ENCODE measurements around the gene RAD51C.
"Not testable (repeated sequence)": the region's sequence is repeated elsewhere in the genome, so short reads cannot be mapped to it uniquely, and the experiment has no call there.

RAD51C gene

GRCh38 chr17:58730937-58731336, 38.5 kb downstream of the RAD51C start:
- in situ Hi-C loops (cut with MboI; ENCODE audit: low sequenced_read_pairs) = no loop called here

- in situ Hi-C loops (cut with MboI; ENCODE audit: low sequenced_read_pairs) = no loop called here
Measured at GRCh38 chr17:58734040-58734439, 41.6 kb downstream of the RAD51C start.

- in situ Hi-C loops (cut with MboI; ENCODE audit: low sequenced_read_pairs) = no loop called here
Measured at GRCh38 chr17:58734811-58735210, 42.4 kb downstream of the RAD51C start.

GRCh38 chr17:58741121-58741625, 48.8 kb downstream of the RAD51C start:
- in situ Hi-C loops (cut with MboI; ENCODE audit: low sequenced_read_pairs) = no loop called here

GRCh38 chr17:58747674-58748073, 55.3 kb downstream of the RAD51C start:
- in situ Hi-C loops (cut with MboI; ENCODE audit: low sequenced_read_pairs) = no loop called here

GRCh38 chr17:58749627-58750026, 57.2 kb downstream of the RAD51C start:
- in situ Hi-C loops (cut with MboI; ENCODE audit: low sequenced_read_pairs) = not testable (repeated sequence)

GRCh38 chr17:58753026-58753425, 60.6 kb downstream of the RAD51C start:
- in situ Hi-C loops (cut with MboI; ENCODE audit: low sequenced_read_pairs) = no loop called here

- in situ Hi-C loops (cut with MboI; ENCODE audit: low sequenced_read_pairs) = no loop called here
Measured at GRCh38 chr17:58755269-58755576, 62.8 kb downstream of the RAD51C start.

- in situ Hi-C loops (cut with MboI; ENCODE audit: low sequenced_read_pairs) = no loop called here
Measured at GRCh38 chr17:58755577-58756245, 63.3 kb downstream of the RAD51C start, which contains the start of gene PPM1E. Gene PPM1E (plus strand): TSS chr17:58755854.

- in situ Hi-C loops (cut with MboI; ENCODE audit: low sequenced_read_pairs) = no loop called here
Measured at GRCh38 chr17:58756246-58757161, 64.1 kb downstream of the RAD51C start.

GRCh38 chr17:58757162-58757613, 64.8 kb downstream of the RAD51C start:
- in situ Hi-C loops (cut with MboI; ENCODE audit: low sequenced_read_pairs) = no loop called here

- in situ Hi-C loops (cut with MboI; ENCODE audit: low sequenced_read_pairs) = no loop called here
Measured at GRCh38 chr17:58758890-58759289, 66.5 kb downstream of the RAD51C start.

GRCh38 chr17:58759522-58759921, 67.1 kb downstream of the RAD51C start:
- in situ Hi-C loops (cut with MboI; ENCODE audit: low sequenced_read_pairs) = no loop called here

- in situ Hi-C loops (cut with MboI; ENCODE audit: low sequenced_read_pairs) = loop anchor here (10.0 kb wide), 1 partner anchor 55 kb away; no protein-coding TSS in a partner anchor
Measured at GRCh38 chr17:58760248-58760647, 67.8 kb downstream of the RAD51C start.

- in situ Hi-C loops (cut with MboI; ENCODE audit: low sequenced_read_pairs) = loop anchor here (10.0 kb wide), 1 partner anchor 58 kb away; no protein-coding TSS in a partner anchor
Measured at GRCh38 chr17:58763263-58763662, 70.9 kb downstream of the RAD51C start.

- in situ Hi-C loops (cut with MboI; ENCODE audit: low sequenced_read_pairs) = loop anchor here (10.0 kb wide), 1 partner anchor 60 kb away; no protein-coding TSS in a partner anchor
Measured at GRCh38 chr17:58764373-58764772, 72.0 kb downstream of the RAD51C start.

GRCh38 chr17:58778482-58778881, 86.1 kb downstream of the RAD51C start:
- in situ Hi-C loops (cut with MboI; ENCODE audit: low sequenced_read_pairs) = not testable (repeated sequence)

GRCh38 chr17:58779446-58779845, 87.0 kb downstream of the RAD51C start:
- in situ Hi-C loops (cut with MboI; ENCODE audit: low sequenced_read_pairs) = no loop called here

GRCh38 chr17:58783380-58783779, 91.0 kb downstream of the RAD51C start:
- in situ Hi-C loops (cut with MboI; ENCODE audit: low sequenced_read_pairs) = no loop called here

GRCh38 chr17:58785097-58785496, 92.7 kb downstream of the RAD51C start:
- in situ Hi-C loops (cut with MboI; ENCODE audit: low sequenced_read_pairs) = no loop called here

Data from HL-60/S4 treated with retinoic acid at 250 ng/mL for 4 days and 3 days (cell line).